MCF 10A (cell line): ENCODE results near the gene ISCA1. TPM values are rescaled to one million over a fixed set of nuclear protein-coding genes. Genes with fewer than 3 reads are reported as not detected.

Source experiments
- BruUV-seq: library from RNA; stranded (reverse); fragments of 400-500 nt; replicated peaks from 2 replicates; lab custom pipeline; 2021; lab: Mats Ljungman, UMichigan
- CTCF ChIA-PET: fragments of 300-600 bp; sonication (Branson Sonifier 250); formaldehyde crosslinking; extraction: SDS; loops from one replicate; lab custom pipeline; 2021; ENCODE audit warnings: antibody characterized with exemption, inconsistent platforms; lab: Yijun Ruan, JAX
- POLR2A ChIA-PET: fragments of 300-600, 350-650 bp; sonication (Branson Sonifier 250); formaldehyde crosslinking; extraction: SDS; loops from one replicate; lab custom pipeline; 2020; ENCODE audit warnings: antibody characterized with exemption, inconsistent platforms; lab: Yijun Ruan, JAX
- DNase-seq: peaks from one replicate; pipeline ENCODE4 v3.0.0-alpha.2; 2018; ENCODE audit not compliant: unreplicated experiment
- H3K27ac Mint-ChIP-seq: one replicate; pipeline ENCODE4 v1.8.0; 2022; ENCODE audit warnings: mild to moderate bottlenecking, low read depth, mixed read lengths; ENCODE audit not compliant: unreplicated experiment
- H3K27me3 Mint-ChIP-seq: one replicate; pipeline ENCODE4 v1.8.0; 2022; ENCODE audit warnings: mixed read lengths; ENCODE audit not compliant: insufficient read depth, unreplicated experiment
- H3K36me3 Mint-ChIP-seq: one replicate; pipeline ENCODE4 v1.8.0; 2022; ENCODE audit warnings: mild to moderate bottlenecking, moderate library complexity, mixed read lengths; ENCODE audit not compliant: insufficient read depth, unreplicated experiment
- H3K4me1 Mint-ChIP-seq: one replicate; pipeline ENCODE4 v1.8.0; 2022; ENCODE audit warnings: mixed read lengths; ENCODE audit not compliant: insufficient read depth, unreplicated experiment
- H3K4me3 Mint-ChIP-seq: one replicate; pipeline ENCODE4 v1.8.0; 2022; ENCODE audit warnings: mild to moderate bottlenecking, moderate library complexity, mixed read lengths; ENCODE audit not compliant: unreplicated experiment
- H3K9me3 Mint-ChIP-seq: one replicate; pipeline ENCODE4 v1.8.0; 2022; ENCODE audit warnings: mixed read lengths; ENCODE audit not compliant: unreplicated experiment
- intact Hi-C: fragments of 100-400 bp; cut with micrococcal nuclease; formaldehyde crosslinking; loops from 2 replicates; pipeline ENCODE4 v1.14.1; 2022
- total RNA-seq: library from RNA; stranded (reverse); gene quantifications from 2 replicates; pipeline ENCODE4 v1.2.3, GENCODE V29; 2022
- TF ChIP-seq, protein P1 (sequence below): fragments of 200-600 bp; IDR thresholded peaks from one replicate; pipeline ENCODE4 v1.8.0; 2022; ENCODE audit warnings: antibody characterized with exemption, mild to moderate bottlenecking; ENCODE audit not compliant: unreplicated experiment

The ISCA1 gene
- total RNA-seq, 1 experiment from 2014 or later = 31.1 TPM

DNA sequence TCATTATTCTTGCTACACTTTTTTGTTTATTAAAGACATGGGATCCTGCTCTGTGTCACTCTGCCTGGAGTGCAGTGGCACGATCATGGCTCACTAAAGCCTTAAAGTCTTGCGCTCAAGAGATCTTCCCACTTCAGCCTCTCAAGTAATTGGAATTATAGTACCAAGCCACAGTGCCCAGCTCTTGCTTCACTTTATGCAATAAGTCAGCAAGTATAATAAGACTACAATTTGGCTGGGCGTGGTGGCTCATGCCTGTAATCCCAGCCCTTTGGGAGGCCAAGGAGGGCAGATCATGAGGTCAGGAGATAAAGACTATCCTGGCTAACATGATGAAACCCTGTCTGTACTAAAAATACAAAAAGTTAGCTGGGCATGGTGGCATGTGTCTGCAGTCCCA lies 28.8 kb downstream of the ISCA1 start:
- Mint-ChIP-seq H3K27ac (no peak overlapping the region), H3K4me3 (no peak overlapping the region), H3K9me3 (no peaks in the 10 kb centered on the region), H3K4me1 (no peaks in the 10 kb centered on the region), H3K27me3 (no peaks in the 10 kb centered on the region), H3K36me3 (no peaks in the 10 kb centered on the region)
- POLR2A ChIA-PET = no interaction called here
- DNase-seq = no peak
- BruUV-seq = no TSS peak
- CTCF ChIA-PET = interaction anchor here (1.0 to 1.6 kb wide), 2 partner anchors 13 to 51 kb away, joined by 3 to 7 read pairs; no protein-coding TSS in a partner anchor
- intact Hi-C loops = no loop called here
- TF ChIP-seq, protein P1, sequence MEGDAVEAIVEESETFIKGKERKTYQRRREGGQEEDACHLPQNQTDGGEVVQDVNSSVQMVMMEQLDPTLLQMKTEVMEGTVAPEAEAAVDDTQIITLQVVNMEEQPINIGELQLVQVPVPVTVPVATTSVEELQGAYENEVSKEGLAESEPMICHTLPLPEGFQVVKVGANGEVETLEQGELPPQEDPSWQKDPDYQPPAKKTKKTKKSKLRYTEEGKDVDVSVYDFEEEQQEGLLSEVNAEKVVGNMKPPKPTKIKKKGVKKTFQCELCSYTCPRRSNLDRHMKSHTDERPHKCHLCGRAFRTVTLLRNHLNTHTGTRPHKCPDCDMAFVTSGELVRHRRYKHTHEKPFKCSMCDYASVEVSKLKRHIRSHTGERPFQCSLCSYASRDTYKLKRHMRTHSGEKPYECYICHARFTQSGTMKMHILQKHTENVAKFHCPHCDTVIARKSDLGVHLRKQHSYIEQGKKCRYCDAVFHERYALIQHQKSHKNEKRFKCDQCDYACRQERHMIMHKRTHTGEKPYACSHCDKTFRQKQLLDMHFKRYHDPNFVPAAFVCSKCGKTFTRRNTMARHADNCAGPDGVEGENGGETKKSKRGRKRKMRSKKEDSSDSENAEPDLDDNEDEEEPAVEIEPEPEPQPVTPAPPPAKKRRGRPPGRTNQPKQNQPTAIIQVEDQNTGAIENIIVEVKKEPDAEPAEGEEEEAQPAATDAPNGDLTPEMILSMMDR = no peak

DNA sequence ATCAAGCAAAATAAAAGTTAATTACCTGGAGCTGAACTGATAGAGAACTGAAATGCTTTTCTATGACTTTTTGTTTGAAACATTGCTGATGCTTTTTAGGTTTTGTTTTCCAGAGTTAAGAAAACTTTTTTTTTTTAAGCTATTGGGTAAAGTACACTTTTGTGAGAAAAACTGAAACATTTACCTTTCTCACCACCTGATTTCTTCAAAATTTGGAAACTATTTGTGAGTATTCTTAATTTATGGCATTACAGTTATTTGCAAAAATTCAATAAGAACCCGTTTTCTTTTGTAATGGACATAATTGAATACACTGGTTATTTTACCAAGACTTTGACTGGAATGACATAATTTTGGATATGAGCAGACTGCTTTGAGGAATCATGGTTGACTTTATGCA lies 29.5 kb downstream of the ISCA1 start:
- DNase-seq = no peak
- TF ChIP-seq, protein P1 = no peak
- CTCF ChIA-PET = interaction anchor here (1.0 kb wide), 1 partner anchor 12 kb away, joined by 3 read pairs; no protein-coding TSS in a partner anchor
- POLR2A ChIA-PET = no interaction called here
- H3K4me1 Mint-ChIP-seq = no peaks in the 10 kb centered on the region
- H3K4me3 Mint-ChIP-seq = no peak overlapping the region
- H3K27me3 Mint-ChIP-seq = no peaks in the 10 kb centered on the region
- no peak overlapping the region for H3K27ac Mint-ChIP-seq
- intact Hi-C loops = no loop called here
- no peaks in the 10 kb centered on the region for H3K9me3 Mint-ChIP-seq
- no peaks in the 10 kb centered on the region for H3K36me3 Mint-ChIP-seq
- no TSS peak for BruUV-seq

DNA sequence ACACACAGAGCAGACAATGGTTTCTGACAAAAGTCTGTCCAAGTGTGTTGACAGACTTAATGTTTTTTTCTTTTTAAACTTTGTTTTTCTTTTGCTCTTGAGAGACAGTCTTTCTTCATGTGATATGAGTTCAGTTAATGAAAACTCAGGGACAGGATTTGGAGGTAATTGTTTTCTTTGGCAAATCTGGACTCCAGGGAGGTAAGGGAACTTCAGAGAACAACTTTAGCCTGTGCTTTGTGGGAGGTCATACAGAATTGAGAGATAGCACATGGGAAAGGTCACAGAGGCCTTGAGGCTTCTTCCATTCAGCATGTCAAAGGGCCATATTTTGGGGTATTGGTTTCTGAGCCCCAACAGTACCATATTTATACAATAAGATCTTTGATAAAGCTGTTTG lies 32.2 kb downstream of the ISCA1 start:
- CTCF ChIA-PET = interaction anchor here (1.9 kb wide), 1 partner anchor 10 kb away, joined by 6 read pairs; no protein-coding TSS in a partner anchor

DNA sequence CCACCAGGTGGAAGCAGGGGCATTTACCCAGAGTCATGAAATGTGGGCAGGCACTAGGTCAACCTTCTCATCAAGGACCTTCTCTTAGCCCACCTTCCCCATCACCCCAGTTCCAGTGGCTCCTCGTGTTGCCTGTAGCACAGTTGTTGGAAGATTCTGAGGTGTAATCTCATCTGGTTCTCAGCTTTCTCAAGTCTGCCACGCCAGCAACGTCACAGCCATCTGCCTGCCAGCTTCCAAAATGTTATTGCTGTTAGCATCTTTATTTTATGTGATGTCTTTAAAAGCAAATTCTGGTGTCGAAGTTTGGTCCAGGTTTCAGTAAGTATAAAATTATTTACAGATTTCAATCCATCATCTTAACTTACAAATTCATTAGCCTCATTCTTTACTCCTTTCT lies 33.6 kb downstream of the ISCA1 start:
- no peaks in the 10 kb centered on the region for H3K27me3 Mint-ChIP-seq
- intact Hi-C loops = no loop called here
- TF ChIP-seq, protein P1 = no peak
- ChIA-PET CTCF (interaction anchor here (0.6 to 1.0 kb wide), 3 partner anchors 27 to 149 kb away, joined by 3 to 4 read pairs (median 3); partner anchors contain the start of gene GOLM1), POLR2A (no interaction called here)
- DNase-seq = no peak
- no peaks in the 10 kb centered on the region for H3K9me3 Mint-ChIP-seq
- no peak overlapping the region for H3K27ac Mint-ChIP-seq
- H3K4me1 Mint-ChIP-seq = peaks cover 6% of the 10 kb centered on the region
- no peaks in the 10 kb centered on the region for H3K36me3 Mint-ChIP-seq
- no peak overlapping the region for H3K4me3 Mint-ChIP-seq
- BruUV-seq = no TSS peak

More for the DNA sequence above, 32.2 kb downstream of the ISCA1 start:
- POLR2A ChIA-PET = no interaction called here
- Mint-ChIP-seq H3K4me3 (no peak overlapping the region), H3K27ac (no peak overlapping the region), H3K27me3 (no peaks in the 10 kb centered on the region), H3K4me1 (peaks cover 6% of the 10 kb centered on the region), H3K36me3 (no peaks in the 10 kb centered on the region), H3K9me3 (no peaks in the 10 kb centered on the region)
- intact Hi-C loops = no loop called here
- no peak for DNase-seq
- TF ChIP-seq, protein P1 = no peak
- BruUV-seq = no TSS peak
